NCI-H2196 (cell line): ENCODE data around the gene HRK.
A peak's percentile ranks its signal among the peaks of the same experiment; 100 is the strongest.

Experiments used
- DNase-seq: peaks from one replicate; lab custom pipeline; 2025; ENCODE audit not compliant: unreplicated experiment; lab: John Stamatoyannopoulos, UW

Gene HRK

DNA sequence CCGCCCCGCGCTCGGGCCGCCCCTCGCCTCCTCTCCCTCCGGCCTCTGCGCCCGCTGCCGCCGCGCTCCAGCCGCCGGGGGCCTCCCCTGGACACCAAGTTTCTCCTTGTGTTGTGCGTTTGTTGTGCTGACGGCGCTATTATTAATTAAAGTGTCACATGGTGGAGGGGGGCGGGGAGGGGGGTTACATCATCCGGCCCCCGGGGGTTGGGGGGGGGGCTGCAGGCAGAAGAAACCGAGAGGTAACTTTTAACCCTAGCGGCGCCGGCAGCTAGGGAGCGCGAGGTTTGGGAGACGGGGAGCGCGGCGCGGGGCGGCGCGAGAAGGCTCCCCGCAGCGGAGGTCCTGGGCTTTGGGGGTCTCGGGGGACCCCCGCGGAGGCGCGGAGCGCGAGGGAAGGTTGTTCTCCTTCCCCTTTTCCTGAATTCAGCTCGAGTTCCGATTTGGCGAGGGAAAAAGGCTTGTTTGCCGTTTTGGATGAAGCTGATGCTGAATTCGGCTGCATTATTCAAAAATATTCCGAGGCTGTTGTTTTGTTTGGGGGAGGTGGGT is at the start of gene HRK:
Gene HRK, minus strand, starts transcription at position 117 of the 552 bp plus-strand sequence. CDS start 134 bp downstream, outside the sequence.
- peak; percentile 59 for DNase-seq

GRCh38 chr12:116929885-116930284 is 48.6 kb upstream of the HRK start:
- no peak for DNase-seq

GRCh38 chr12:116928504-116928903 is 47.3 kb upstream of the HRK start:
- DNase-seq = no peak

DNA sequence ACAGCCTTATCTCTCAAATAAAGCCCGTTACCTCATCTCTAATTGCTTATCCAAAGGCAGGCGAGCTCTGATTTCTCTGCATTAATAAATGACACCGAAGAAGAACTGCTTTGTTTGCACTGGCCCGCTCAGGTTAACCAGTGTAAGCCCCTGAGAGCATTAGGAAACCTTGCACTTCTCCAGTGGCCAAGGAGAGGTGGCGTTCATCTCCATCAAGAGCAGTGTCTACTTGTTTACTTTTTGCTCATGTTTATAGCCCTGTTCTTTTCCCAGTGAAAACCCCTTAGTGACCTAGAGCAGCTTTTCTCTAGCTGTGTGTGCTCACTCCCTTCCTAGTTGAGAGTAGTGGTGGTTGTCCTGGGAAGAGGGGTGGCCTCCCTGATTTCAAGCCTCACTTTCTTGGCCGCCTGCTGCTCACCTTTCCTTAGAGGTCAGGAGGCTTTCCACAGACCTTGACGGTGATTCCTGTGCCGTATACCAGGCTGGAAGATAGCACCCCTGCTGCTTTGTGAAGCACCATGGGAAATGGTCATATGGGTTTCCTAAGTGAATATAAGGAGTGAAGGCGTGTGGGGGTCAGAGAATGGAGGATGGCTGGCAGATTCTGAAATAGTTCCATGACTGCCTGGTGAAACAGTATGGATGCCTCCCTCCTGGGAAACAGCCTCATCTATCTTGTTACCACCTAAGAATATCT is 46.2 kb upstream of the HRK start:
- DNase-seq = no peak

- no peak for DNase-seq
Measured at GRCh38 chr12:116926283-116927243, 45.3 kb upstream of the HRK start.

DNA sequence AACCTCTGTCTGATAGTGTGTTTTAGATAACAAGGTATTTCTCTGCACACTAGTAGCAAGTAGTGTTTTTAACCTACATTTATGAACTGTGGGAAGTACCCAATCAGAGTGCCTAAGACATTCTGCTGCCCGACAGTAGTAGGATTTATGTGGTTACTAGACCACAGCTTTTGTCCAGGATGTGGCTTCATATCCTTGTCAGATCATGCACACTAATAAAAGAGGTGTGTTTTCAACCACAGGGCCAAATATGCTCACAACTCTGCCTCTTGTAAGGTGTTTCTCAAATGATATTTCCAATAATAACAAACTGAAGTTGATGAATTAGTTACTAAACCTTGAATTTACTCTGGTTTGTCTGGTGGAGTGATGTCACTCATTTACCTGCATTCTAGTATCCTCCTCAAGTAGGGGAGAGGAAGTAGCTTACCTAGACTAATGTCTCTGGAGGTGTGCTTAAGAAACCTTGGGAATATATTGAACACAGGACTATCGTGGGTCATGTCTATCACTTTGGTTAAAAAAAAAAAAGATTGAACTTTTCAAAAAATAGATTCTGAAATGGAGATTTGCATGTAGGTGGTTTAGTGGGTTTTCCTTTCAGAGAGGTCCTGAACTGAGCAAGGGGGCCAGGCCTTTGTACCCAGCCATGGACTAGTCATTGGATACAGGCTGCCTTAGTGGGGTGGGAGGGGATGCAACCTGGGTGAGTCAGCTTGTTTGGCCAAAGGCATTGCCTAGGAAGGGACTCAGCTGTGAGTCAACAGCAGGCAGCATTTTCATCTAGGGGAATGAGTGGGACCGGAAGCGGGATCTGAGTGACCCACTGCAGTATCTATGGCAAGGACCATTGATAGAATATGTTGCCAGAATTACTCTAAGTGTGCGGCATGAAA is 43.6 kb upstream of the HRK start:
- DNase-seq = no peak

DNA sequence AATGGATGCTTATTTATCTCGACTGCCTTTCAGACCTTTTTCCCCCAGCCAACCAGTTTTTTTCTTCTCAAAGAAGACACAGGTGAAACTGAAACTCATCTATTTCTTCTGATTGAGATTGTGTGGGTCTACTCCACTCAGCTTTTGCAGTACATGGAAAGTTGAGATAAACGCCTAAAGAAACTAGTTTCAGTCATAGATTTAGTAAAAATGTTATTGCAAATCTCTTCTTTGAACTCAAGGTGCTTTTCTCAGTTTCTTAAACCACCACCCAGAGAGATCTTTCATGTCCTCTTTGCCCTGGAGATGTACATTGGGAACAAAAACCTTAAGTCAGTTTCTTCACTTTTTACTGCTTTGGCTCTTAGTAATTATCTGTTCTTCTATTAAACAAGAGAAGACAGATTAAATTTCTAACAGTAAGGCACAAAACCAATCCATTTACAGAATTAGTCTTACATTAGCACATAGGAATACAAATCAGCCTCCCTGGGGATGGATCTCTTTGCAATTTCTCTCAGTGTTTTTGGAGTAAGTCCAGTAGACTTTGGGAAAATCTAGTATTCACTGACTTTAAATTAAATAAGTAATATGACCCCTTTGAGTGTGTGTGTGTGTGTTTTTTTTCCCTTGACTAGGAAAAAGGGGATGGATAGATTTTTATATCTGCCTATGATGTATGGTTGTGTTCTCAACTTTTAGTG is 41.1 kb upstream of the HRK start:
- DNase-seq = no peak

GRCh38 chr12:116920939-116921338 is 39.7 kb upstream of the HRK start:
- DNase-seq = no peak

DNA sequence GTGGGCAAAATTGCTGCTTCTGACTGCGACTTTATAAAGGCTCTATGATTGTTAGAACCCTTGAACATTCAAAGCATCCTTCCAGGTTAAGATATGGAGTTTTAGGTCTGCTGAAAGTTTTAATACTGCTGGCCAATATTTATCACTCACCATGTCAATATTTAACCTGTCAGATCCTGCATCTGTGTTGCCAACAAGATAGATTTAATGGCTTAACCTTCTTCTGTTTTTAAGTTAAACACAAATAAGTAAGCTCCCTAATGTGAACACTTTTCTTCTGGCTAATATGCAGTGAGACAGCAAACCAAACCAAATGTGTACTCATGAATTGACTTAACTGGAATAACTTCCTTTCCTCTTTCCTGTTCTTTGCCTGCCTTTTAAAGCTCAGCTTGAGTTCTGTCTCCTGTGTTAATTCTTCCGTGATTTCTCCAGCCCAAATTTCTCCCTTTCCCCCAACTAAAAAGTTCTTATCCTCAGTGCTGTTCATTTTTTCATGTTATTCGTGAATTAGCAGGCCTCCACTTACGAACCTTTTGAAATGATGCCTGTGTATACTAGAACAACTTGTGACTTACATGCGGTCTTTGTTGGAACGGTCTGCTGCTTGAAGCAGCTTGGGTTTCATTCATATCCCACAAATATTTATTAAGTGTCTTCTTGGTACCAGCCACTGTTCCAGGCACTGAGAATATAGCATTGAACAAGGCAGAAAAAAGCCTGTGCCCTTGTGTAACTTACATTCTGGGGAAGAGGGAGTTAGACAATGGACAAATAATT is 38.7 kb upstream of the HRK start:
- DNase-seq = no peak

DNA sequence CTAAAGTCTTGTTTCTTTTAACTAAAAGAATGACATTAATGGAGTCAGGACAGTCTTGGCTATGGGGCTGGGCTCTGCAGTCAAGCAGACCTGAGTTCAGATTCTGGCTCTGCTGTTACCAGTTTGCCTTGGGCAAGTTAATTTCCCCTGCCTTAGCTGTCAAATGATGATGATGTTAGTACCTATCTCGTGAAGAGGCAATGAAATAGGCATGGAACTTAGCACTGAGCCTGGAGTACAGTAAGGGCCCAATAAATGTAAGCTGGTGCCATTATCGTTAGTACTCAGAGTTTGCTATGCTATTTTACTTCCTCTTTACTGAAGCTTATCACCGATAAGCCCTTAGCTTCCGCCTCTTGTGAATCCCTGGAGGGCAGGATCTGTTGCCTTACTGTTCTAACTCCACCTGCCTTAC is 38.0 kb upstream of the HRK start:
- no peak for DNase-seq

GRCh38 chr12:116918464-116918863 is 37.2 kb upstream of the HRK start:
- no peak for DNase-seq

DNA sequence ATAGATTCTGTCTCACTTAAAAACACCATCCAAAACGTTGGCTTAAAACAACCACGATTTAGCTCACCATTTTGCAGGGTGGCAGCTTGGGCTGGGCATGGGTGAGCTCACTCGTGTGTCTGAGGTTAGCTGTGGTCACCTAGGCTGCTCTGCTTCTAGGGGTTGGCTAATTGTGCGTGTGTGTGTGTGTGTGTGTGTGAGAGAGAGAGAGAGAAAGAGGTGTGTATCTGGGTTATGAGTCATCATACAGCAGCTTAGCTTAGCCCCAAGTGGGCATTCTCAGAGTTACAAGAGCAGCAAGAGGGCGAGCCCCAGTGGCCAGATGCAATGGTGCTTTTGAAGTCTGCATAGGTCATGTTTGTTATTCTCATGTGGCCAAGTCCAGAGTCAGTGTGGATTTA is 35.5 kb upstream of the HRK start:
- DNase-seq = peak; percentile 63

- DNase-seq = no peak
Measured at GRCh38 chr12:116916122-116916521, 34.9 kb upstream of the HRK start.

DNA sequence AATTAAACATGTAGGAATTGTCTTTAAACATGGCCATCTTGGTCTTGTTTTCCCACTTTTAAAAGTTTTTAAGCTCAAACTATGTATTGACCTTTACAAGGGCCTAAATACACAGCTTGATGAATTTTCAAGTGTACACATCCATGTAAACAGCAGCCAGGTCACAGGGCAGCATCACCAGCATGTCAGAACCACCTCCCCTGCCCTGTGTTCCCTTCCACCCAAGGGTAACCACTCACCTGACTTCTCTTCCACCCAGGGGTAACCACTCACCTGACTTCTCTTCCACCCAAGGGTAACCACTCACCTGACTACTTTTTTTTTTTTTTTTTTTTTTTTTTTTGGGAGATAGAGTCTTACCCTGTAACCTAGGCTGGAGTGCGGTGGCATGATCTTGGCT is 34.1 kb upstream of the HRK start:
- DNase-seq = no peak

DNA sequence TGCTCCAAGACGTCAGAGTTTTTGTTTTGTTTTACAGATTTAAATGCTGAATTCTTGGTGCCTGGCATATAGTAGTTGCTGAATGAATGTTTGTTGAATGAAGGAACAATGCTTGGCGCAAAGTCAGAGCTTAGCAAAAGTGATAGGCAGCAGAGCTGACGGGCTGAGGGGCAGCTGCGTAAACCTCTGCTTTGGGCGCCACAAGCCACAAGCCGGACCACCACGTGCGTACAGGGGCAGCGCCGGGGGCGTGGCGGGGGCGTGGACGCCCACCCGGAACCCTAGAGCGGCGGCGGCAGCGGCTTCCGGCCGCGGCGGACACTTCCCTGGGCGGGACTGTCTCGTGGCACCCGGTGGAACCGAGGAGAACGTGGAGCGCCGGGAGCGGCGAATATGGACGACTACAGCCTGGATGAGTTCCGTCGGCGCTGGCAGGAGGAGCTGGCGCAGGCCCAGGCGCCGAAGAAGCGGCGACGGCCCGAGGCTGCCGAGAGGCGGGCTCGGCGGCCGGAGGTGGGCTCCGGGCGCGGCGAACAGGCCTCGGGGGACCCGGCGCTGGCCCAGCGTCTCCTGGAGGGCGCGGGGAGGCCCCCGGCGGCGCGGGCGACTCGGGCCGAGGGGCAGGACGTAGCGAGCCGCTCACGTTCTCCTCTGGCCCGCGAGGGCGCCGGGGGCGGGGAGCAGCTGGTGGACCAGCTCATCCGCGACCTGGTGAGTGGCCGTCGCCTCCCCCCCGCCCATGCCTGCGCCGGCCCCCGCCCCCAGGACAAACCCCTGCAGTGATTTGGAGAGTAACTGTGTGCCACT is 29.6 kb upstream of the HRK start, which contains the start of gene FBXW8:
Gene FBXW8, plus strand, starts transcription at position 306 of the 807 bp plus-strand sequence. Its CDS starts 88 bp downstream, at position 394.
- DNase-seq = peak; percentile 71

DNA sequence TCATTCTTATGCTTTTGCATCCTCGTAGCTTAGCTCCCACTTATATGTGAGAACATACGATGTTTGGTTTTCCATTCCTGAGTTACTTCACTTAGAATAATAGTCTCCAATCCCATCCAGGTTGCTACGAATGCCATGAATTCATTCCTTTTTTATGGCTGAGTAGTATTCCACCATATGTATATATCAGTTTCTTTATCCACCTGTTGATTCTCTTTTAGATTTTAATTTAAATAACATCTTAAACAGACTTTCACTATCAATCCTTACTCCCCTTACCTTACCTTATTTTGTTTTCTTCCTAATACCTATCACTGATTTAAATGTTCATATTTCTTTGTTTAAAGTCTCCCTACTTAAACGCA is 29.0 kb upstream of the HRK start:
- no peak for DNase-seq

GRCh38 chr12:116906285-116906684 is 25.0 kb upstream of the HRK start:
- no peak for DNase-seq

GRCh38 chr12:116903818-116904217 is 22.6 kb upstream of the HRK start:
- DNase-seq = no peak

GRCh38 chr12:116901612-116902011 is 20.4 kb upstream of the HRK start:
- DNase-seq = no peak
